ENCODE data around the gene HAPLN3. TPM values are rescaled to one million over a fixed set of nuclear protein-coding genes. Genes with fewer than 3 reads are reported as not detected.

Gene HAPLN3
- total and polyA plus RNA-seq, 2 of the 4 experiments (the other 2 are of a cell fraction) = 5.9 to 28.6 TPM

DNA sequence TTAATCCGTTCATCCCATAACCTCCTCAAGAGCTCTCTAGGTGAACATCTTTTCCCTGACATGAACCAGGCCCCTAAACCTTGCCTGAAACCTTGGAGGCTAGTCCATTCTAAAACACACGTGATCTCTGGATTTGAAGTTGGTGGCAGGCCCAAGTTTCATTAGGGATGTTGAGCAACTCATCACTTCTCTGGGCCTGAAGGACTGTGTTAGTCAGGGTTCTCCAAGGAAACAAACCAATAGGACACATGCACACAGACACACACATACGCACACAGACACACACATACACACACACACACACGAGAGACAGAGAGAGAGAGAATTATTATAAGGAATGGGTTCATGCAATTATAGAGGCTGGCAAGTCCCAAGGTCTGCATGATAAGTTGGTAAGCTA, 60.2 kb downstream of the HAPLN3 start:
- H3K4me3 ChIP-seq (ENCODE audit: insufficient read depth, low read depth, low read length) = no peak overlapping the region
- H3K14ac ChIP-seq (replicated peaks; ENCODE audit: low read depth, low read length) = no peak overlapping the region
- H2AFZ ChIP-seq (replicated peaks; ENCODE audit: low read length, poor library complexity) = no peak overlapping the region
- intact Hi-C loops (cut with micrococcal nuclease) = loop anchor here (2.0 kb wide), 1 partner anchor 358 kb away; no protein-coding TSS in a partner anchor
- H3K18ac ChIP-seq (ENCODE audit: low read depth, low read length) = no peak overlapping the region
- no peak overlapping the region for H2BK15ac ChIP-seq (ENCODE audit: low read depth, low read length)
- H3K9me1 ChIP-seq (ENCODE audit: insufficient read depth, low read length) = no peaks in the 10 kb centered on the region
- no peak overlapping the region for H2BK5ac ChIP-seq (ENCODE audit: low read depth, low read length, poor library complexity, severe bottlenecking)
- no peak overlapping the region for H2AK9ac ChIP-seq (replicated peaks; ENCODE audit: low read depth, low read length, poor library complexity)
- H3K4ac ChIP-seq (ENCODE audit: low read depth, low read length) = no peak overlapping the region
- no peak overlapping the region for H4K91ac ChIP-seq (ENCODE audit: insufficient read depth, low read depth, low read length)
- H2BK120ac ChIP-seq (ENCODE audit: low read depth, low read length) = no peak overlapping the region
- H3K4me1 ChIP-seq (ENCODE audit: control insufficient read depth, insufficient read depth, low read length) = peaks cover 5% of the 10 kb centered on the region; the same call in 1 of the 2 replicates
- H3K36me3 ChIP-seq (ENCODE audit: control insufficient read depth, insufficient read depth, low read length) = no peaks in the 10 kb centered on the region
- no peaks in the 10 kb centered on the region for H4K20me1 ChIP-seq (ENCODE audit: insufficient read depth, low read length)
- no peak overlapping the region for H3K9ac ChIP-seq (ENCODE audit: low read depth, low read length)
- no peak overlapping the region for H3K27ac ChIP-seq (ENCODE audit: insufficient read depth, low read length)
- 100% methylated on average over 1 of the region's 4 CpGs; no CpG with 5 or more reads in 1 of the 2 experiments for WGBS, 2 experiments (ENCODE audit: extremely low coverage in 2 of 2, insufficient read length in 1 of 2)
- in situ Hi-C loops (cut with MboI; ENCODE audit: low sequenced_read_pairs) = loop anchor here (25.0 kb wide), 2 partner anchors 173 to 348 kb away; no protein-coding TSS in a partner anchor
- H3K79me1 ChIP-seq (ENCODE audit: low read depth in 1 of 2, low read length in 2 of 2) = no peaks in the 10 kb centered on the region
- POLR2A ChIA-PET (ENCODE audit: unreplicated experiment) = no interaction called here
- dilution Hi-C loops (cut with HindIII; ENCODE audit: low sequenced_read_pairs, unreplicated experiment) = no loop called here
- CTCF ChIA-PET = interaction anchor here (0.7 to 1.4 kb wide), 2 partner anchors 178 to 181 kb away, joined by 3 to 16 read pairs; no protein-coding TSS in a partner anchor
- ATAC-seq (ENCODE audit: low read depth) = no peak
- H2BK20ac ChIP-seq (ENCODE audit: low read depth, low read length) = no peak overlapping the region
- H3K56ac ChIP-seq (ENCODE audit: extremely low read depth, insufficient read depth, low read length) = no peak overlapping the region
- no peak overlapping the region for H3K23ac ChIP-seq (ENCODE audit: low read depth, low read length)
- no peaks in the 10 kb centered on the region for H3K9me3 ChIP-seq (ENCODE audit: control insufficient read depth, insufficient read depth, low read length)
- H2AK5ac ChIP-seq (ENCODE audit: low read depth, low read length) = no peak overlapping the region
- no peak overlapping the region for H3K4me2 ChIP-seq (ENCODE audit: low read depth, low read length)
- H4K5ac ChIP-seq (ENCODE audit: low read depth, low read length) = no peak overlapping the region
- peak; percentile 10 for DNase-seq
- BruUV-seq (replicated peaks) = no TSS peak
- peak; percentile 31; the same call in 1 of the 2 replicates for TF ChIP-seq CEBPB (IDR thresholded peaks at IDR 0.05; ENCODE audit: low read depth, low read length)
- no peak for TF ChIP-seq FOS (IDR thresholded peaks at IDR 0.05; ENCODE audit: low read depth, low read length)
- TF ChIP-seq, protein P1, sequence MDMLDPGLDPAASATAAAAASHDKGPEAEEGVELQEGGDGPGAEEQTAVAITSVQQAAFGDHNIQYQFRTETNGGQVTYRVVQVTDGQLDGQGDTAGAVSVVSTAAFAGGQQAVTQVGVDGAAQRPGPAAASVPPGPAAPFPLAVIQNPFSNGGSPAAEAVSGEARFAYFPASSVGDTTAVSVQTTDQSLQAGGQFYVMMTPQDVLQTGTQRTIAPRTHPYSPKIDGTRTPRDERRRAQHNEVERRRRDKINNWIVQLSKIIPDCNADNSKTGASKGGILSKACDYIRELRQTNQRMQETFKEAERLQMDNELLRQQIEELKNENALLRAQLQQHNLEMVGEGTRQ (IDR thresholded peaks at IDR 0.05; ENCODE audit: low read depth, low read length) = no peak
- no peak overlapping the region for H4K8ac ChIP-seq (ENCODE audit: low read depth in 2 of 2, low read length in 2 of 2)
- H3K27me3 ChIP-seq (ENCODE audit: control insufficient read depth, insufficient read depth, low read length) = no peaks in the 10 kb centered on the region; the same call in 1 of the 2 replicates

Data from IMR-90 (cell line).